Mesendoderm (in vitro differentiated cells): Measurements from ENCODE around the gene GABBR2.

Experiments
- DNase-seq: peaks from one replicate; pipeline ENCODE4 v3.0.0; 2013
- H2AK5ac ChIP-seq: 2 replicates; pipeline ENCODE4 v1.6.1; 2013; ENCODE audit warnings: low read length, inconsistent platforms
- H2BK120ac ChIP-seq: 2 replicates; pipeline ENCODE4 v1.6.1; 2013; ENCODE audit warnings: low read depth, mild to moderate bottlenecking, low read length, moderate library complexity, mixed read lengths
- H2BK15ac ChIP-seq: replicated peaks from 2 replicates; pipeline ENCODE4 v1.6.1; 2013; ENCODE audit warnings: low read depth, mild to moderate bottlenecking, moderate library complexity
- H2BK5ac ChIP-seq: 2 replicates; pipeline ENCODE4 v1.6.1; 2013; ENCODE audit warnings: low read length, inconsistent platforms
- H3K18ac ChIP-seq: 2 replicates; pipeline ENCODE4 v1.6.1; 2013; ENCODE audit warnings: mild to moderate bottlenecking, low read length, mixed read lengths
- H3K23ac ChIP-seq: one replicate; pipeline ENCODE4 v1.6.1; 2013; ENCODE audit warnings: low read length
- H3K27ac ChIP-seq: 2 replicates; pipeline ENCODE4 v1.5.1; 2013; ENCODE audit warnings: low read depth, mild to moderate bottlenecking, inconsistent platforms, low read length, moderate library complexity
- H3K27me3 ChIP-seq: 2 replicates; pipeline ENCODE4 v1.6.1; 2013; ENCODE audit warnings: low read length, control low read depth, mild to moderate bottlenecking, inconsistent platforms; ENCODE audit not compliant: insufficient read depth, poor library complexity
- H3K36me3 ChIP-seq: 2 replicates; pipeline ENCODE4 v1.6.1; 2013; ENCODE audit warnings: low read length, inconsistent platforms; ENCODE audit not compliant: control insufficient read depth, insufficient read depth
- H3K4ac ChIP-seq: one replicate; pipeline ENCODE4 v1.6.1; 2013; ENCODE audit warnings: low read depth, mild to moderate bottlenecking, low read length, moderate library complexity
- H3K4me1 ChIP-seq: 2 replicates; pipeline ENCODE4 v1.6.1; 2013; ENCODE audit warnings: low read depth, low read length, inconsistent platforms; ENCODE audit not compliant: control insufficient read depth
- H3K4me2 ChIP-seq: 2 replicates; pipeline ENCODE4 v1.6.1; 2013; ENCODE audit warnings: low read length
- H3K4me3 ChIP-seq: 2 replicates; pipeline ENCODE4 v1.5.1; 2013; ENCODE audit warnings: mild to moderate bottlenecking, low read length
- H3K56ac ChIP-seq: one replicate; pipeline ENCODE4 v1.6.1; 2013; ENCODE audit warnings: low read length
- H3K79me1 ChIP-seq: 2 replicates; pipeline ENCODE4 v1.6.1; 2013; ENCODE audit warnings: low read length, inconsistent platforms
- H3K79me2 ChIP-seq: 2 replicates; pipeline ENCODE4 v1.6.1; 2013; ENCODE audit warnings: mild to moderate bottlenecking, low read length; ENCODE audit not compliant: control insufficient read depth, insufficient read depth
- H3K9ac ChIP-seq: 2 replicates; pipeline ENCODE4 v1.6.1; 2013; ENCODE audit warnings: low read length, inconsistent platforms
- H4K5ac ChIP-seq: one replicate; pipeline ENCODE4 v1.6.1; 2013; ENCODE audit warnings: low read length
- H4K8ac ChIP-seq: one replicate; pipeline ENCODE4 v1.6.1; 2013; ENCODE audit warnings: low read depth, mild to moderate bottlenecking, control low read depth, low read length, moderate library complexity
- WGBS: extraction: QIAGEN DNeasy Blood & Tissue Kit; methylation state at CpG from one replicate; pipeline ENCODE4 v1.1.7; 2013; ENCODE audit warnings: low lambda C conversion rate, missing lambda C conversion rate; ENCODE audit not compliant: insufficient coverage; ENCODE audit errors: extremely low coverage; 5-methylcytosine and 5-hydroxymethylcytosine counted together

The GABBR2 gene

DNA sequence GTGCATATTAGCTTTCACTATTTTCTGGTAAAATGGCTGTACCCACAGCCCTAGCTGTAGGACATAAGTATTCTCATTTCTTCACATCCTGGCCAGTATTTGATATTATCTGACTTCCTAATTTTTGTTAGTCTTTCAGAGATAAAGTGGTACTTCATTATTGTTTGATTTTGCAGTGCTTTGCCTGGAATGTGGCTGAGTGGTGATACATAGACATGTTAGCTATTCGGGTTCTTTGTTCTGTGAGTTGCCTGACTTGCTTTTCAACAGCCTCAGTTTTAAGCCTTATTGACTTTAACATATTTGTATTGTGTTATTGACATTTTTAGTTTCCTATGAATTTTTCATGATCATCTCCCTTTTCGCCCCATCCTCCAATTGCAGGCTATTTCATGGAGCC, 161.1 kb downstream of the GABBR2 start:
- DNase-seq, result no peak
- Histone ChIP-seq H3K18ac (no peak overlapping the region), H3K23ac (no peak overlapping the region), H4K8ac (no peak overlapping the region), H3K4me2 (no peak overlapping the region), H3K9ac (no peak overlapping the region), H2AK5ac (no peak overlapping the region), H2BK15ac (no peak overlapping the region), H3K4me1 (no peaks in the 10 kb centered on the region), H2BK120ac (no peak overlapping the region), H4K5ac (no peak overlapping the region), H3K36me3 (no peaks in the 10 kb centered on the region), H3K4me3 (no peak overlapping the region), H3K79me1 (no peaks in the 10 kb centered on the region), H3K56ac (no peak overlapping the region), H3K79me2 (no peaks in the 10 kb centered on the region), H3K27ac (no peak overlapping the region), H3K27me3 (no peaks in the 10 kb centered on the region), H2BK5ac (no peak overlapping the region), H3K4ac (no peak overlapping the region)
- no CpG with 5 or more reads among the region's 2 CpGs for WGBS

DNA sequence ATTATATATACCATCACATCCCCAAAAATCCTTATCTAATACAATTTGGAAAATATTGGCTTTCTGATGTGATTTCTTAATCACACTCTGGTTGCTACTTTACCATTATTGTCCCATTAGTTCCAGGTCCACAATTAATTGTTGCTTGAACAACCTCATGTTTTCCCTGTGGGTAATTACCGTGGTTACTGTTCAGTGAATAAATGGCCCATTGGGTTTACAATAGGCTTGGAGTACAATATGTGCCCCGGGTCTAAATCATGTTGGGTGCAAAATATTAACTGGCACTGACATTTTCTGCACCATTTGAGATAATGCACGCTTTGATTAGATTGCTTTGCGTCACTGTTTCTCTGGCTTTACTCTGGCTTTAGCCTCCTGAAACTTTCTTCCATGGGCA, 163.7 kb downstream of the GABBR2 start:
- Histone ChIP-seq H3K4ac (no peak overlapping the region), H4K8ac (no peak overlapping the region), H3K4me2 (no peak overlapping the region), H3K9ac (no peak overlapping the region), H3K79me1 (no peaks in the 10 kb centered on the region), H3K4me3 (no peak overlapping the region), H3K4me1 (no peaks in the 10 kb centered on the region), H4K5ac (no peak overlapping the region), H2BK120ac (no peak overlapping the region), H3K56ac (no peak overlapping the region), H3K79me2 (no peaks in the 10 kb centered on the region), H3K36me3 (no peaks in the 10 kb centered on the region), H3K23ac (no peak overlapping the region), H2BK15ac (no peak overlapping the region), H2AK5ac (no peak overlapping the region), H3K27ac (no peak overlapping the region), H3K18ac (no peak overlapping the region), H2BK5ac (no peak overlapping the region), H3K27me3 (no peaks in the 10 kb centered on the region)
- no CpG with 5 or more reads among the region's 4 CpGs for whole genome bisulfite sequencing
- no peak for DNase-seq

DNA sequence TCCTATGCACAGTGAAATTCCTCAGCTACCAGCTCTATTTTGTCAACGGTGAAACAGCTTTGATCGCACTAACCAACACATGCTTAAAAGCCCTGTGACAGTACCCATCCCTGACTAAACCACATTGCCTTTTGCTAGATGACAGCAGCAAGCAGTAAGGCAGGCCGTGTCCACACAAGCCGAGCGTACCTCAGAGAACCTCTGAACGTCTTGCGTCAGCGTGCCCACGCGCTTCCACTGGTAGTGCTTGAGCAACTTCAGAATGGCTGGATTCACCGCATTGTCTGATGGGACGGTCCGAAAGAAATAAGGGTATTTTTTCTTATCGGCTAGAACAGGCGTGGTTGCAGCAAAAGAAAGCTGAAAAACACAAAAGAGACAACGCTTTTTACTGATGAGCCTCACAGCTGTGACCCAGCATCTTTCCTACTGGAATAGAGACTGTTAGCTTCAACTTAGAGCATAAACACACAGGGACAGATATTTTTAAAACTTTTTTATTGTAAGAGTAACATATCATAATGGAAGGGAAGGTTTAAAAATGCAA, 167.0 kb downstream of the GABBR2 start:
- H2BK120ac ChIP-seq, result no peak overlapping the region
- no peaks in the 10 kb centered on the region for H3K79me2 ChIP-seq
- no peak overlapping the region for H3K27ac ChIP-seq
- no peak overlapping the region for H4K8ac ChIP-seq
- H3K27me3 ChIP-seq, result no peaks in the 10 kb centered on the region
- H3K23ac ChIP-seq, result no peak overlapping the region
- no peak overlapping the region for H3K4ac ChIP-seq
- H3K36me3 ChIP-seq, result no peaks in the 10 kb centered on the region
- no peak overlapping the region for H3K9ac ChIP-seq
- no peaks in the 10 kb centered on the region for H3K4me1 ChIP-seq
- H4K5ac ChIP-seq, result no peak overlapping the region
- DNase-seq, result no peak
- no CpG with 5 or more reads among the region's 16 CpGs for WGBS
- H2BK15ac ChIP-seq, result no peak overlapping the region
- H3K4me2 ChIP-seq, result no peak overlapping the region
- no peak overlapping the region for H2AK5ac ChIP-seq
- H3K79me1 ChIP-seq, result no peaks in the 10 kb centered on the region
- H2BK5ac ChIP-seq, result no peak overlapping the region
- H3K18ac ChIP-seq, result no peak overlapping the region
- H3K4me3 ChIP-seq, result no peak overlapping the region
- H3K56ac ChIP-seq, result no peak overlapping the region

DNA sequence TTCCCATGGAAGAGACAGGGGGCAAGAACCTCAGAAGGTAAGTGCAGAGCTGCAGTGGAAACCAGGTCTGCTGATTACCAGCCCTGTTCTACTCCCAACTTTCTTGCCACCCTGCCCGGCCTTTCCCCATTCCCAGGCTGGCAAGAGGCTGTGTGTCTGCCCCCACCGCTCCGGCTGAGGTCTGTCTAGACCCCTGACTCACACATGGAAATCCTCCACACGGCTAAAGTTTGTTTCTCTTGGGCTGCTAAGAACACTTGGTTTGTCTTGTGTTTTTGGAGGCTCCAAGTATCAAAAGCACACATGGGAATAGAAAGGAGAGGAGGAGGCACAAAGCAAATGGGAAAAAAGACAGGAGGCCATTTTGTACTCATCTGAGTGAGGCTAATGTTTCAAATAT, 168.3 kb downstream of the GABBR2 start:
- H2BK120ac ChIP-seq, result no peak overlapping the region
- H3K4me1 ChIP-seq, result no peaks in the 10 kb centered on the region
- no peak overlapping the region for H3K4me2 ChIP-seq
- no peak overlapping the region for H3K4ac ChIP-seq
- no peak overlapping the region for H4K8ac ChIP-seq
- H3K23ac ChIP-seq, result no peak overlapping the region
- no peak overlapping the region for H3K18ac ChIP-seq
- no peak for DNase-seq
- H3K79me2 ChIP-seq, result no peaks in the 10 kb centered on the region
- H2AK5ac ChIP-seq, result no peak overlapping the region
- H3K4me3 ChIP-seq, result no peak overlapping the region
- no peak overlapping the region for H2BK5ac ChIP-seq
- no CpG with 5 or more reads among the region's 4 CpGs for WGBS
- H3K27me3 ChIP-seq, result no peaks in the 10 kb centered on the region
- H3K79me1 ChIP-seq, result no peaks in the 10 kb centered on the region
- H2BK15ac ChIP-seq, result no peak overlapping the region
- H3K27ac ChIP-seq, result no peak overlapping the region
- no peak overlapping the region for H3K56ac ChIP-seq
- no peak overlapping the region for H4K5ac ChIP-seq
- H3K36me3 ChIP-seq, result no peaks in the 10 kb centered on the region
- no peak overlapping the region for H3K9ac ChIP-seq

DNA sequence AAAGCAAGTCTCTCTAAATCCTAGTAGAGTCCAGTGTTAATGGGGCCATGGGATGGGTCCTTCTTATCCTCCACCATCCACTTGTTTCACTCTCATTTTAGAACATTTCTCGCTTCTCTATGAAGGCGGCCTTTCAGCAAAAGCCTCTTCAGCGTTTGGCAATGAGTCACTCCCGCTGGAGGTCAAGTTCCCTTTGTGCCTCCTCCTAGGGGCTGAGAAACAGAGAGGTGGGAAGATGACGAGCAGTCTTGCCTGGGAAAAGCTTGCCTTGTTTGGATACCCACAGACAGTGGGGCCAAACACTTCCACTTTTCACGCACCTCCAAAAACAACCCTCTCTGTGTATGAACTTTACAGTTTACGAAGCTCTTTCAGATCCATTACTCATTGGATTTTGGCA, 168.8 kb downstream of the GABBR2 start:
- Histone ChIP-seq H3K56ac (no peak overlapping the region), H3K18ac (no peak overlapping the region), H4K5ac (no peak overlapping the region), H3K4me1 (no peaks in the 10 kb centered on the region), H3K23ac (no peak overlapping the region), H3K4me3 (no peak overlapping the region), H3K9ac (no peak overlapping the region), H2AK5ac (no peak overlapping the region), H3K36me3 (no peaks in the 10 kb centered on the region), H3K27ac (no peak overlapping the region), H3K4me2 (no peak overlapping the region), H3K79me1 (no peaks in the 10 kb centered on the region), H2BK5ac (no peak overlapping the region), H3K27me3 (no peaks in the 10 kb centered on the region), H3K4ac (no peak overlapping the region), H3K79me2 (no peaks in the 10 kb centered on the region), H4K8ac (no peak overlapping the region), H2BK120ac (no peak overlapping the region), H2BK15ac (no peak overlapping the region)
- DNase-seq, result peak; percentile 45
- no CpG with 5 or more reads among the region's 7 CpGs for WGBS

DNA sequence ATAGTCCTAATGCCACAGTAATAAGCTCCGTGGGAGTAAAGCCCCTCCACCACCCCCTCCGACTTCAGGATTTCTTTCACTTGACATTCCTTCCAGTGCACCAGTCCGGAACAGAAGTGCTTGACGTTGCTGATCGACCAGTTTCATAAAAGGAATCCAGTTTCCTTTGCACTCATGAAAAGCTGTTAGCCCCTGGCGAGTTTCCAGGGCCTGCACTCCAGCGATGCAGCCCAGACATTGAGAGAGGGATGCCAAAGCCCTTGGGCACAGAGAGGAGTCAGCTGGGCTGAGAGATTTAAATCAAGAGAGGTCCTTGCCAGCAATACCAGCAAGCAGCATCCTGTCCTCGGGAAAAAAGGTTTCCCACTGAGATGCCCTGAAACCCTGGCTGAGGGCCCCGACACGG, 170.1 kb downstream of the GABBR2 start:
- Histone ChIP-seq H4K5ac (no peak overlapping the region), H2BK15ac (no peak overlapping the region), H3K79me1 (no peaks in the 10 kb centered on the region), H3K36me3 (no peaks in the 10 kb centered on the region), H2BK5ac (no peak overlapping the region), H3K9ac (no peak overlapping the region), H3K23ac (no peak overlapping the region), H3K27me3 (no peaks in the 10 kb centered on the region), H3K18ac (no peak overlapping the region), H3K56ac (no peak overlapping the region), H3K4me2 (no peak overlapping the region), H3K4me3 (no peak overlapping the region), H3K79me2 (no peaks in the 10 kb centered on the region), H4K8ac (no peak overlapping the region), H2BK120ac (no peak overlapping the region), H3K4ac (no peak overlapping the region), H3K4me1 (no peaks in the 10 kb centered on the region), H3K27ac (no peak overlapping the region), H2AK5ac (no peak overlapping the region)
- WGBS, result no CpG with 5 or more reads among the region's 10 CpGs
- DNase-seq, result no peak
